Measurements from ENCODE around the gene CDKN2B.

Gene CDKN2B

GRCh38 chr9:22052376-22052945, 43.4 kb upstream of the CDKN2B start:
- peak; percentile 96 for DNase-seq (ENCODE audit: low read depth)
- H3K4me3 ChIP-seq (ENCODE audit: low read depth, low read length), result no peak overlapping the region
- TF ChIP-seq, protein P1, sequence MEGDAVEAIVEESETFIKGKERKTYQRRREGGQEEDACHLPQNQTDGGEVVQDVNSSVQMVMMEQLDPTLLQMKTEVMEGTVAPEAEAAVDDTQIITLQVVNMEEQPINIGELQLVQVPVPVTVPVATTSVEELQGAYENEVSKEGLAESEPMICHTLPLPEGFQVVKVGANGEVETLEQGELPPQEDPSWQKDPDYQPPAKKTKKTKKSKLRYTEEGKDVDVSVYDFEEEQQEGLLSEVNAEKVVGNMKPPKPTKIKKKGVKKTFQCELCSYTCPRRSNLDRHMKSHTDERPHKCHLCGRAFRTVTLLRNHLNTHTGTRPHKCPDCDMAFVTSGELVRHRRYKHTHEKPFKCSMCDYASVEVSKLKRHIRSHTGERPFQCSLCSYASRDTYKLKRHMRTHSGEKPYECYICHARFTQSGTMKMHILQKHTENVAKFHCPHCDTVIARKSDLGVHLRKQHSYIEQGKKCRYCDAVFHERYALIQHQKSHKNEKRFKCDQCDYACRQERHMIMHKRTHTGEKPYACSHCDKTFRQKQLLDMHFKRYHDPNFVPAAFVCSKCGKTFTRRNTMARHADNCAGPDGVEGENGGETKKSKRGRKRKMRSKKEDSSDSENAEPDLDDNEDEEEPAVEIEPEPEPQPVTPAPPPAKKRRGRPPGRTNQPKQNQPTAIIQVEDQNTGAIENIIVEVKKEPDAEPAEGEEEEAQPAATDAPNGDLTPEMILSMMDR (conservative IDR thresholded peaks at IDR 0.05; ENCODE audit: low read depth, low read length), result no peak

DNA sequence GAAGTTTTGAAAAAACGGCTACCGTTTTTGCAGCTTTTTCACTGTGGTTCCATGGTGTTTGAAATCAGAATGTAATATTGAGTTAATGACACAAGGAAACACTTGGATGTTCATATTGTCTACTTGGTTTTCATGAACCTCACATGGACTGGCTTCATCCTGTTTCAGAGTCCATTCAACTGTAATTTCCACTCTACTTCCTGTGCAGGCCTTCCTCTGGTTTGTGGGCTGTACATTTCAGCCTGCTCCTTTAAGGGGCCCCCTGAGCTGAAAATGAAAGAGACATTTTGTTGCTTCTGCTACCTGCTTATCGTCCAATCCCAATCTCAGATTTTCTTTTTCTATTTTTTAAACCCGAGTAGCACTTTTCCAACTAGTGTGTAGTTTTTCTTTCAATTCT, 41.8 kb upstream of the CDKN2B start:
- TF ChIP-seq, protein P1 (conservative IDR thresholded peaks at IDR 0.05; ENCODE audit: low read depth, low read length), result no peak
- H3K4me3 ChIP-seq (ENCODE audit: low read depth, low read length), result no peak overlapping the region
- no peak for DNase-seq (ENCODE audit: low read depth)

DNA sequence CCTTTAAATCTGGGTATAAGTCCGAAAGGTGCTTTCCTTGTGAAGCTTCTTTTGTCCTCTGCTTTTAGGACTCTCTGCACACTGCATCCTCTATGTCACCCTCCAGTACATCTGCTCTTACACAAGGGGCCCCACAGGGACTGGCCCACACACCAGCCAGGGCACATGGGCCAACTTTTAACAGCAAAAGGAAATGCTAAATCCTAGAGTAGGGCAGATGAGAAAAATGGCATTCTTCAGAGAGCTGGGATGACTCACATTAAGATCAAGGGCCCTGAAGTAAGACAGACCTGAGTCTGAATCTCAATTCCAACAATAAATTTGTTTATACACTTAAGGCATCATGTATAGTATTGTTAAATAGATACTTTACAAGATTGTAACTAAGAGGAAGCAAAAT, 40.3 kb upstream of the CDKN2B start:
- DNase-seq (ENCODE audit: low read depth), result peak; percentile 56
- H3K4me3 ChIP-seq (ENCODE audit: low read depth, low read length), result no peak overlapping the region
- TF ChIP-seq, protein P1 (conservative IDR thresholded peaks at IDR 0.05; ENCODE audit: low read depth, low read length), result no peak

DNA sequence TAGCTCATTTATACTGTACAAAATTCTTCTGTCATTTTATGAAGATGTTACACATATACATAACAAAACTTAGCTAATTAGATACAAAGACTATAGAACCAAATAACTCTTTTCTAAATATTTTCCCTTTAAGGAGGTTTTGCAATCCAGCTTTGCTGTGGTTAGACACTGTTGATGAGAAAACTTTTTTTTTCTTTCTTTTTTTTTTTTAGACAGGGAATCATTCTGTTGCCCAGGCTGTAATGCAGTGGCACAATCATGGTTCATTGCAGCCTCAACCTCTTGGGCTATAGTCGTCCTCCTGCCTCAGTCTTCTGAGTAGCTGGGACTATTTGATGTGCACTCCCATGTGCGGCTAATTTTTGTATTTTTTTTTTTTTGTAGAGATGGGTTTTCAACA, 38.5 kb upstream of the CDKN2B start:
- no peak overlapping the region for H3K4me3 ChIP-seq (ENCODE audit: low read depth, low read length)
- TF ChIP-seq, protein P1 (conservative IDR thresholded peaks at IDR 0.05; ENCODE audit: low read depth, low read length), result no peak
- no peak for DNase-seq (ENCODE audit: low read depth)

DNA sequence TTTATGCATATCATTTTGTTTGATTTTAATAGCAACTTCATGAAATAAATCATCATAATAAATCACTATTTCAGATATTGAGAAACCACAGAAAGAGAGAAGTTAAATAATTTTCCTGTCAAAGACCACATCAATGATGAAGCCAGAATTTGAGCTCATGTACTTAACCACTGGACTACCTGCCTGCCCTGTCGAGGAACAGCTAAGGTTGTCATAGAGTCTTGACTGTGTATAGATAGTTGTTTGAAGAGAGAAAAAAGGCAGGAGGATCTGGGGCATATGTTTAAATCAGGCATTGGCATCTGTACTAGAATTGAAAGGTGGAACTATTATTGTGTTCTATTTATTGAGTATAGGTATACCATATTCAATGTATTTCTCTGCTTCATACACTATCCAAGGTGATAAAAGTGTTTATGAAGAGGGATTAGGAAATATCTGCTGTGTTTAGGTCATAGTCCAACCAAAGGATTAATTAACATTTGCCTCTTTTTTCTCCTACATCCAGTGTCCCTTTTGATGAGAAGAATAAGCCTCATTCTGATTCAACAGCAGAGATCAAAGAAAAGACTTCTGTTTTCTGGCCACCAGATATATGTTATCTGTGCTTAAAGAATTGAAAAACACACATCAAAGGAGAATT, 37.3 kb upstream of the CDKN2B start:
- no peak overlapping the region for H3K4me3 ChIP-seq (ENCODE audit: low read depth, low read length)
- no peak for DNase-seq (ENCODE audit: low read depth)
- TF ChIP-seq, protein P1 (conservative IDR thresholded peaks at IDR 0.05; ENCODE audit: low read depth, low read length), result no peak

DNA sequence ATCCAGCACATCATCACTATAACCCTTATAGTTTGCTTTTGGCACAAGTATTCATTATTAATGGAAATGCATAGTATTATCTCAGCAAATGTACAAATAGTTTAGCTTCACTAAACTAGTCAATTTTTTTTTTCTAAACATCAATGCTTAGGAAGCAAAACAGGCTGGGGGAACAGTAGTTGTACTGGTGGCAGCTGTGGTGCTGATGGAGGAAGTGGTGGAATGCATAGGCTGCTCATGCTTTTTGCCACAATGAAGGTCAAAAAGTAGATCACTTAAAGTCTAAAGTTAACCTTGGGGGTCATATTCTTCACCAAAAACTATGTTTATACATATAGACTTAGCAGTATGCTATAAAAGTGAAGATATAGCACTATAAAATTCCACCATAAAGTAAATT, 36.3 kb upstream of the CDKN2B start:
- TF ChIP-seq, protein P1 (conservative IDR thresholded peaks at IDR 0.05; ENCODE audit: low read depth, low read length), result no peak
- no peak for DNase-seq (ENCODE audit: low read depth)
- H3K4me3 ChIP-seq (ENCODE audit: low read depth, low read length), result no peak overlapping the region

- peak; percentile 86 for DNase-seq (ENCODE audit: low read depth)
- TF ChIP-seq, protein P1 (conservative IDR thresholded peaks at IDR 0.05; ENCODE audit: low read depth, low read length), result no peak
- H3K4me3 ChIP-seq (ENCODE audit: low read depth, low read length), result no peak overlapping the region
These were observed 35.5 kb upstream of the CDKN2B start for GRCh38 chr9:22044583-22044982.

All from choroid plexus epithelial cell (primary cell).